GM18951 (cell line): ENCODE data around the gene PDCD11.

Experiments used
- POLR2A ChIP-seq: IDR thresholded peaks from 4 replicates; pipeline ENCODE4 v1.6.1; 2011; ENCODE audit warnings: mild to moderate bottlenecking; ENCODE audit not compliant: insufficient read length, insufficient read depth; ENCODE audit errors: extremely low read depth
- in situ Hi-C: fragments of 300-500 bp; cut with MboI; formaldehyde crosslinking; loops from one replicate; pipeline ENCODE4 v1.12.0; 2022; ENCODE audit warnings: low sequenced_read_pairs, mixed read lengths, inconsistent platforms; ENCODE audit not compliant: unreplicated experiment

PDCD11 gene

GRCh38 chr10:103449208-103450144, 53.0 kb downstream of the PDCD11 start:
- in situ Hi-C loops = no loop called here
- TF ChIP-seq POLR2A = no peak

- in situ Hi-C loops = no loop called here
- TF ChIP-seq POLR2A = no peak
These were observed 53.8 kb downstream of the PDCD11 start for GRCh38 chr10:103450201-103450695.

GRCh38 chr10:103451091-103451813, 54.8 kb downstream of the PDCD11 start:
- in situ Hi-C loops = no loop called here
- TF ChIP-seq POLR2A = peak; percentile 42

GRCh38 chr10:103451831-103452505, 55.5 kb downstream of the PDCD11 start, which contains the start of gene CALHM2:
TSS of gene CALHM2 (minus strand) at chr10:103452370. CDS start at chr10:103449941, 2,429 bp downstream.
- peak; percentile 62 for TF ChIP-seq POLR2A
- in situ Hi-C loops = no loop called here

- in situ Hi-C loops = no loop called here
These were observed 56.2 kb downstream of the PDCD11 start for GRCh38 chr10:103452506-103453230.

GRCh38 chr10:103454026-103454425, 57.6 kb downstream of the PDCD11 start:
- no peak for TF ChIP-seq POLR2A
- in situ Hi-C loops = no loop called here

More at GRCh38 chr10:103452506-103453230, 56.2 kb downstream of the PDCD11 start:
- no peak for TF ChIP-seq POLR2A

GRCh38 chr10:103455235-103455634, 58.8 kb downstream of the PDCD11 start:
- no peak for TF ChIP-seq POLR2A
- in situ Hi-C loops = no loop called here

- in situ Hi-C loops = no loop called here
- TF ChIP-seq POLR2A = no peak
These were observed 59.7 kb downstream of the PDCD11 start for GRCh38 chr10:103456074-103456660.

- no peak for TF ChIP-seq POLR2A
- in situ Hi-C loops = no loop called here
These were observed 60.8 kb downstream of the PDCD11 start for GRCh38 chr10:103457176-103457712.

- in situ Hi-C loops = no loop called here
These were observed 61.6 kb downstream of the PDCD11 start for GRCh38 chr10:103457896-103458583.

GRCh38 chr10:103458720-103459119, 62.3 kb downstream of the PDCD11 start, which contains the start of gene CALHM1:
TSS of gene CALHM1 (minus strand) at chr10:103458900. CDS start at chr10:103458751, 149 bp downstream.
- in situ Hi-C loops = no loop called here
- TF ChIP-seq POLR2A = no peak

More at GRCh38 chr10:103457896-103458583, 61.6 kb downstream of the PDCD11 start:
- TF ChIP-seq POLR2A = no peak
